WTC11 (cell line): Measurements from ENCODE around the gene REN. TPM values are rescaled to one million over a fixed set of nuclear protein-coding genes. Genes with fewer than 3 reads are reported as not detected.

Experiments
- ATAC-seq: fragments of 200-7000 bp; cut with Tn5 transposase; 2 replicates; pipeline ENCODE4 v1.10.0; 2021; ENCODE audit warnings: mild to moderate bottlenecking, moderate library complexity
- CTCF ChIA-PET: fragments of 300-600 bp; sonication (Branson Sonifier 250); formaldehyde crosslinking; loops from one replicate; lab custom pipeline; 2021; ENCODE audit warnings: antibody characterized with exemption; lab: Charles Lee
- POLR2A ChIA-PET: fragments of 350-600 bp; sonication (Branson Sonifier 250); formaldehyde crosslinking; loops from one replicate; lab custom pipeline; 2021; ENCODE audit warnings: antibody characterized with exemption; lab: Charles Lee
- DNase-seq: peaks from one replicate; pipeline ENCODE4 v3.0.0; 2021; ENCODE audit warnings: low spot score
- H3K27ac Mint-ChIP-seq: 2 replicates; pipeline ENCODE4 v1.8.0; 2021; ENCODE audit warnings: mixed read lengths
- H3K27me3 Mint-ChIP-seq: 2 replicates; pipeline ENCODE4 v1.8.0; 2021; ENCODE audit warnings: low read depth, mild to moderate bottlenecking, moderate library complexity, mixed read lengths
- H3K36me3 Mint-ChIP-seq: 2 replicates; pipeline ENCODE4 v1.8.0; 2021; ENCODE audit warnings: mixed read lengths
- H3K4me1 Mint-ChIP-seq: 2 replicates; pipeline ENCODE4 v1.8.0; 2022; ENCODE audit warnings: mixed read lengths
- H3K4me3 Mint-ChIP-seq: 2 replicates; pipeline ENCODE4 v1.8.0; 2021; ENCODE audit warnings: mild to moderate bottlenecking, moderate library complexity, mixed read lengths
- H3K9me3 Mint-ChIP-seq: 2 replicates; pipeline ENCODE4 v1.8.0; 2021; ENCODE audit warnings: mixed read lengths
- ATF2 ChIP-seq: sonication (generic); formaldehyde crosslinking; IDR thresholded peaks from 2 replicates; pipeline ENCODE4 v1.8.1; 2022; ENCODE audit warnings: low read depth, missing genetic modification reagents, borderline replicate concordance
- CREM ChIP-seq: sonication (generic); formaldehyde crosslinking; IDR thresholded peaks from 2 replicates; pipeline ENCODE4 v1.8.1; 2022; ENCODE audit warnings: mild to moderate bottlenecking, missing genetic modification reagents, moderate library complexity
- ESRRA ChIP-seq: sonication (generic); formaldehyde crosslinking; IDR thresholded peaks from 2 replicates; pipeline ENCODE4 v1.8.1; 2022; ENCODE audit warnings: mild to moderate bottlenecking, missing genetic modification reagents, borderline replicate concordance
- ETV6 ChIP-seq: sonication (generic); formaldehyde crosslinking; IDR thresholded peaks from 2 replicates; pipeline ENCODE4 v1.8.1; 2022; ENCODE audit warnings: mild to moderate bottlenecking, missing genetic modification reagents
- FOXP1 ChIP-seq: sonication (generic); formaldehyde crosslinking; IDR thresholded peaks from 2 replicates; pipeline ENCODE4 v1.8.0; 2022; ENCODE audit warnings: missing genetic modification reagents, mild to moderate bottlenecking, moderate library complexity, borderline replicate concordance
- GTF2I ChIP-seq: fragments of 250-450 bp; sonication (Bioruptor Pico); conservative IDR thresholded peaks from 2 replicates; pipeline ENCODE4 v1.4.0; 2021; ENCODE audit warnings: mild to moderate bottlenecking
- JUN ChIP-seq: sonication (generic); formaldehyde crosslinking; IDR thresholded peaks from 2 replicates; pipeline ENCODE4 v1.8.0; 2023; ENCODE audit warnings: mild to moderate bottlenecking, missing genetic modification reagents
- MXD4 ChIP-seq: fragments of 250-450 bp; sonication (Bioruptor Pico); IDR thresholded peaks from 2 replicates; pipeline ENCODE4 v1.8.0; 2021; ENCODE audit warnings: mild to moderate bottlenecking, moderate library complexity, borderline replicate concordance
- NR1H2 ChIP-seq: sonication (generic); formaldehyde crosslinking; IDR thresholded peaks from 2 replicates; pipeline ENCODE4 v1.9.0; 2021; ENCODE audit warnings: mild to moderate bottlenecking, moderate library complexity, missing genetic modification reagents
- SOX15 ChIP-seq: fragments of 250-450 bp; sonication (Bioruptor Pico); IDR thresholded peaks from 2 replicates; pipeline ENCODE4 v1.9.0; 2021; ENCODE audit warnings: mild to moderate bottlenecking
- STAT6 ChIP-seq: sonication (generic); formaldehyde crosslinking; conservative IDR thresholded peaks from 2 replicates; pipeline ENCODE4 v1.8.1; 2023; ENCODE audit warnings: mild to moderate bottlenecking, low read depth, missing genetic modification reagents, moderate library complexity
- TP53 ChIP-seq: sonication (generic); formaldehyde crosslinking; IDR thresholded peaks from 2 replicates; pipeline ENCODE4 v1.8.1; 2023; ENCODE audit warnings: mild to moderate bottlenecking, missing genetic modification reagents
- ZNF232 ChIP-seq: sonication (generic); formaldehyde crosslinking; IDR thresholded peaks from 2 replicates; pipeline ENCODE4 v1.8.0; 2022; ENCODE audit warnings: mild to moderate bottlenecking, missing genetic modification reagents
- ZNF423 ChIP-seq: fragments of 250-450 bp; sonication (Bioruptor Pico); IDR thresholded peaks from 2 replicates; pipeline ENCODE4 v2.1.2; 2022; ENCODE audit warnings: mild to moderate bottlenecking, moderate library complexity
- ZNF671 ChIP-seq: fragments of 250-450 bp; sonication (Bioruptor Pico); IDR thresholded peaks from 2 replicates; pipeline ENCODE4 v1.8.0; 2021; ENCODE audit warnings: mild to moderate bottlenecking
- total RNA-seq: library from RNA; stranded (reverse); gene quantifications from 3 replicates; pipeline ENCODE4 v1.2.3, GENCODE V29; 2021
- TF ChIP-seq, protein P1 (sequence below): sonication (generic); formaldehyde crosslinking; IDR thresholded peaks from 2 replicates; pipeline ENCODE4 v1.8.1; 2022; ENCODE audit warnings: mild to moderate bottlenecking, moderate library complexity, missing genetic modification reagents
- TF ChIP-seq, protein P2 (sequence below): sonication (generic); formaldehyde crosslinking; IDR thresholded peaks from 2 replicates; pipeline ENCODE4 v1.8.0; 2022; ENCODE audit warnings: mild to moderate bottlenecking, missing genetic modification reagents
- TF ChIP-seq, protein P3 (sequence below): sonication (generic); formaldehyde crosslinking; IDR thresholded peaks from 2 replicates; pipeline ENCODE4 v1.8.0; 2023; ENCODE audit warnings: mild to moderate bottlenecking, missing genetic modification reagents
- TF ChIP-seq, protein P4 (sequence below): sonication (generic); formaldehyde crosslinking; IDR thresholded peaks from 2 replicates; pipeline ENCODE4 v1.8.0; 2022; ENCODE audit warnings: mild to moderate bottlenecking, missing genetic modification reagents

The REN gene
- total RNA-seq, 1 experiment from 2014 or later, result not detected

DNA sequence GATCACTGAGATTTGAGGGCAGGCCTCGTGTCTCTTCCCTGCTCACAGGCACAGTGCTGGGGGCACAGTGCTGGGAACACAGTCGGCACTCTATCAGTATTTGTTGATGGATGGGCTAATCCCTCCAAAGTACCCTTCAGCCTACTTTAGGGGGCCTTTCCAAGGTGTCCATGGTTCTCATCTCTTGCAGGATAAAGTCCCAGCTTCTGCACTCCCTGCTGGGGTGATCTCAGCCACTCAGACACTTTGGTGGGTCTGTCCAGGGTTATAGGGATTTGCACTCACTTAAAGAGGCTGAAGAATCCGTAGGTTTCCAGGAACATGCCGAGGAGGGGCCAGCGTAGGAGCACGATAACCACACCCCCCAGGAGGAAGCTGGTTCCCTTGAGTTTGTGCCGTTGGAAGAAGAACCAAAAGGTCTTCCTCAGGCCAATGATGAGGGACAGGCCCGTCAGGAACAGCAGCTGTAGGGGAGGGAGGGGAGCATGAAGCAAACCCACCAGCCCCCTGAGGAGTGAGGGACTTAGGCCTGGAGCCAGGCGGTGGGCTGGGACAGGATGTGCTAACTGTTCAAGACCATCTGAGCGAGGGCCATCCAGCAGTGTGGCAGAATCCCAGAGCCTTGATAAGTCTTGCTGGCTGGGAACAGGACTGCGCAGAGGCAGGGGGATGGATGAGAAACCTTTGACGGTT is 35.4 kb upstream of the REN start (continued):
- TF ChIP-seq TP53 (CRISPR knock-in tag) (no peak), NR1H2 (CRISPR knock-in tag) (no peak), ETV6 (CRISPR knock-in tag) (no peak), JUN (CRISPR knock-in tag) (no peak)
- TF ChIP-seq, protein P1, sequence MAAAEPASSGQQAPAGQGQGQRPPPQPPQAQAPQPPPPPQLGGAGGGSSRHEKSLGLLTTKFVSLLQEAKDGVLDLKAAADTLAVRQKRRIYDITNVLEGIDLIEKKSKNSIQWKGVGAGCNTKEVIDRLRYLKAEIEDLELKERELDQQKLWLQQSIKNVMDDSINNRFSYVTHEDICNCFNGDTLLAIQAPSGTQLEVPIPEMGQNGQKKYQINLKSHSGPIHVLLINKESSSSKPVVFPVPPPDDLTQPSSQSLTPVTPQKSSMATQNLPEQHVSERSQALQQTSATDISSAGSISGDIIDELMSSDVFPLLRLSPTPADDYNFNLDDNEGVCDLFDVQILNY, result no peak
- TF ChIP-seq, all 79 proteins: peak for 0

GRCh38 chr1:204199579-204199978 is 33.4 kb upstream of the REN start:
- peaks cover 2% of the 10 kb centered on the region; the same call in 1 of the 2 replicates for H3K27me3 Mint-ChIP-seq

GRCh38 chr1:204198348-204199340 is 32.5 kb upstream of the REN start:
- ATAC-seq, result peak; percentile 48
- Mint-ChIP-seq H3K36me3 (no peaks in the 10 kb centered on the region), H3K27ac (no peak overlapping the region; the same call in 1 of the 2 replicates), H3K27me3 (peaks cover 4% of the 10 kb centered on the region), H3K9me3 (peaks cover 6% of the 10 kb centered on the region; the same call in 1 of the 2 replicates), H3K4me1 (peaks cover 12% of the 10 kb centered on the region), H3K4me3 (no peak overlapping the region)
- no peak for DNase-seq
- POLR2A ChIA-PET, result interaction anchor here (0.5 to 1.6 kb wide), 4 partner anchors 36 to 294 kb away, joined by 3 to 5 read pairs (median 3); no protein-coding TSS in a partner anchor
- CTCF ChIA-PET, result interaction anchor here (0.7 to 4.4 kb wide), 20 partner anchors 8 to 328 kb away, joined by 3 to 59 read pairs (median 4); partner anchors contain the start of genes ETNK2, GOLT1A and REN
- TF ChIP-seq, protein P2, sequence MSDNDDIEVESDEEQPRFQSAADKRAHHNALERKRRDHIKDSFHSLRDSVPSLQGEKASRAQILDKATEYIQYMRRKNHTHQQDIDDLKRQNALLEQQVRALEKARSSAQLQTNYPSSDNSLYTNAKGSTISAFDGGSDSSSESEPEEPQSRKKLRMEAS (CRISPR knock-in tag), result no peak
- TF ChIP-seq, protein P3, sequence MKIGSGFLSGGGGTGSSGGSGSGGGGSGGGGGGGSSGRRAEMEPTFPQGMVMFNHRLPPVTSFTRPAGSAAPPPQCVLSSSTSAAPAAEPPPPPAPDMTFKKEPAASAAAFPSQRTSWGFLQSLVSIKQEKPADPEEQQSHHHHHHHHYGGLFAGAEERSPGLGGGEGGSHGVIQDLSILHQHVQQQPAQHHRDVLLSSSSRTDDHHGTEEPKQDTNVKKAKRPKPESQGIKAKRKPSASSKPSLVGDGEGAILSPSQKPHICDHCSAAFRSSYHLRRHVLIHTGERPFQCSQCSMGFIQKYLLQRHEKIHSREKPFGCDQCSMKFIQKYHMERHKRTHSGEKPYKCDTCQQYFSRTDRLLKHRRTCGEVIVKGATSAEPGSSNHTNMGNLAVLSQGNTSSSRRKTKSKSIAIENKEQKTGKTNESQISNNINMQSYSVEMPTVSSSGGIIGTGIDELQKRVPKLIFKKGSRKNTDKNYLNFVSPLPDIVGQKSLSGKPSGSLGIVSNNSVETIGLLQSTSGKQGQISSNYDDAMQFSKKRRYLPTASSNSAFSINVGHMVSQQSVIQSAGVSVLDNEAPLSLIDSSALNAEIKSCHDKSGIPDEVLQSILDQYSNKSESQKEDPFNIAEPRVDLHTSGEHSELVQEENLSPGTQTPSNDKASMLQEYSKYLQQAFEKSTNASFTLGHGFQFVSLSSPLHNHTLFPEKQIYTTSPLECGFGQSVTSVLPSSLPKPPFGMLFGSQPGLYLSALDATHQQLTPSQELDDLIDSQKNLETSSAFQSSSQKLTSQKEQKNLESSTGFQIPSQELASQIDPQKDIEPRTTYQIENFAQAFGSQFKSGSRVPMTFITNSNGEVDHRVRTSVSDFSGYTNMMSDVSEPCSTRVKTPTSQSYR (CRISPR knock-in tag), result no peak
- TF ChIP-seq SOX15 (CRISPR knock-in tag) (no peak), GTF2I (no peak), FOXP1 (CRISPR knock-in tag) (no peak), ZNF671 (CRISPR knock-in tag) (no peak), ATF2 (no peak)
- TF ChIP-seq, protein P4, sequence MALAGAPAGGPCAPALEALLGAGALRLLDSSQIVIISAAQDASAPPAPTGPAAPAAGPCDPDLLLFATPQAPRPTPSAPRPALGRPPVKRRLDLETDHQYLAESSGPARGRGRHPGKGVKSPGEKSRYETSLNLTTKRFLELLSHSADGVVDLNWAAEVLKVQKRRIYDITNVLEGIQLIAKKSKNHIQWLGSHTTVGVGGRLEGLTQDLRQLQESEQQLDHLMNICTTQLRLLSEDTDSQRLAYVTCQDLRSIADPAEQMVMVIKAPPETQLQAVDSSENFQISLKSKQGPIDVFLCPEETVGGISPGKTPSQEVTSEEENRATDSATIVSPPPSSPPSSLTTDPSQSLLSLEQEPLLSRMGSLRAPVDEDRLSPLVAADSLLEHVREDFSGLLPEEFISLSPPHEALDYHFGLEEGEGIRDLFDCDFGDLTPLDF (CRISPR knock-in tag), result no peak

More at GRCh38 chr1:204199579-204199978, 33.4 kb upstream of the REN start:
- DNase-seq, result no peak
- Mint-ChIP-seq H3K36me3 (no peaks in the 10 kb centered on the region), H3K9me3 (peaks cover 6% of the 10 kb centered on the region; the same call in 1 of the 2 replicates), H3K4me3 (no peak overlapping the region), H3K4me1 (peaks cover 12% of the 10 kb centered on the region), H3K27ac (no peak overlapping the region)
- TF ChIP-seq STAT6 (CRISPR knock-in tag) (no peak), MXD4 (CRISPR knock-in tag) (no peak), ZNF423 (no peak), ZNF232 (CRISPR knock-in tag) (no peak), CREM (CRISPR knock-in tag) (no peak), ESRRA (CRISPR knock-in tag) (no peak)
- POLR2A ChIA-PET, result no interaction called here
- CTCF ChIA-PET, result interaction anchor here (0.7 to 4.4 kb wide), 5 partner anchors 7 to 63 kb away, joined by 4 to 59 read pairs (median 12); partner anchors contain the start of gene GOLT1A
- ATAC-seq, result no peak
